Pericardium fibroblast (primary cell): ENCODE data around the gene MED12L. TPM values are rescaled to one million over a fixed set of nuclear protein-coding genes. Genes with fewer than 3 reads are reported as not detected.

ENCODE experiments used
- total RNA-seq: library from RNA; depleted of rRNA; stranded (reverse); fragments of >200 nt; gene quantifications from 2 replicates; pipeline ENCODE4 v1.2.3, GENCODE V29; 2015

MED12L gene, protein sequence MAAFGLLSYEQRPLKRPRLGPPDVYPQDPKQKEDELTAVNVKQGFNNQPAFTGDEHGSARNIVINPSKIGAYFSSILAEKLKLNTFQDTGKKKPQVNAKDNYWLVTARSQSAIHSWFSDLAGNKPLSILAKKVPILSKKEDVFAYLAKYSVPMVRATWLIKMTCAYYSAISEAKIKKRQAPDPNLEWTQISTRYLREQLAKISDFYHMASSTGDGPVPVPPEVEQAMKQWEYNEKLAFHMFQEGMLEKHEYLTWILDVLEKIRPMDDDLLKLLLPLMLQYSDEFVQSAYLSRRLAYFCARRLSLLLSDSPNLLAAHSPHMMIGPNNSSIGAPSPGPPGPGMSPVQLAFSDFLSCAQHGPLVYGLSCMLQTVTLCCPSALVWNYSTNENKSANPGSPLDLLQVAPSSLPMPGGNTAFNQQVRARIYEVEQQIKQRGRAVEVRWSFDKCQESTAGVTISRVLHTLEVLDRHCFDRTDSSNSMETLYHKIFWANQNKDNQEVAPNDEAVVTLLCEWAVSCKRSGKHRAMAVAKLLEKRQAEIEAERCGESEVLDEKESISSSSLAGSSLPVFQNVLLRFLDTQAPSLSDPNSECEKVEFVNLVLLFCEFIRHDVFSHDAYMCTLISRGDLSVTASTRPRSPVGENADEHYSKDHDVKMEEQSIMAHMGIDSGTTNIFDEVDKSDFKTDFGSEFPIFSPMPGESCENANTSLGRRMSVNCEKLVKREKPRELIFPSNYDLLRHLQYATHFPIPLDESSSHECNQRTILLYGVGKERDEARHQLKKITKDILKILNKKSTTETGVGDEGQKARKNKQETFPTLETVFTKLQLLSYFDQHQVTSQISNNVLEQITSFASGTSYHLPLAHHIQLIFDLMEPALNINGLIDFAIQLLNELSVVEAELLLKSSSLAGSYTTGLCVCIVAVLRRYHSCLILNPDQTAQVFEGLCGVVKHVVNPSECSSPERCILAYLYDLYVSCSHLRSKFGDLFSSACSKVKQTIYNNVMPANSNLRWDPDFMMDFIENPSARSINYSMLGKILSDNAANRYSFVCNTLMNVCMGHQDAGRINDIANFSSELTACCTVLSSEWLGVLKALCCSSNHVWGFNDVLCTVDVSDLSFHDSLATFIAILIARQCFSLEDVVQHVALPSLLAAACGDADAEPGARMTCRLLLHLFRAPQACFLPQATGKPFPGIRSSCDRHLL (N-terminal part only)
- 0.12 and 0.26 TPM in 2 replicates for total RNA-seq

DNA sequence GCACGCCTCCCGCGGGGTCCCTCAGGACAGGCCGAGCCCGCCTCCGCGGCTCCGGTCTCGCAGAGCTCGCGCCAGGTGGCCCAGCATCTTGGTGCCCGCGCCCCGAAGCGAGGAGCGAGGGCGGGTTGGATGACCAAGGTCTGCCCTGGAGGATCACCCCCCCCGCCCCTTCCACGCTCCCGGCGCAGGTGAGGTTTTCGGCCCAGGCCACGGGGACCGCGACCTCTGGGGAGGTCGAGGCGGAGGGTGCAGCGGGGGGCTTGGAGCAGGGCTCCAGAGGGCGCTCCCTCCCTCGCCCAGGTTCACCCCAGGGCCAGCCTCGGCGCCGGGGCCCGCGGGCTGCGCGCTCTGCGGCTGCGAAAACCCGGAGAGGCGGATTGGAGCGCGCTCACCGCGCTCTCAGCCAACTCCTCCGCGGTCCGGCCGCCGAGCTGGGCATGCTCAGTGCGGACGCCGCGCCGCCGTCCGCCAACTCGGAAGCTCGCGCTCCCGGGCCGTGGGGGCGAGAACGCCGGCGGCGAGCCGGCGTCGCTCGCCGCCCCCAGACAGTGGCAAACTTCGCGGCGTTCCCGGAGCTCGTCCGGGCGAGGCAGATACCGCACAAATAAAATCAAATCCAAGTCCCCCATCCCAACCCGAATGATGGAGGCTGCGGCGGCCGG, at the start of gene MED12L:
Gene MED12L (plus strand): TSS at position 438 of the 662 bp plus-strand sequence. CDS start 1,263 bp downstream, outside the sequence.

DNA sequence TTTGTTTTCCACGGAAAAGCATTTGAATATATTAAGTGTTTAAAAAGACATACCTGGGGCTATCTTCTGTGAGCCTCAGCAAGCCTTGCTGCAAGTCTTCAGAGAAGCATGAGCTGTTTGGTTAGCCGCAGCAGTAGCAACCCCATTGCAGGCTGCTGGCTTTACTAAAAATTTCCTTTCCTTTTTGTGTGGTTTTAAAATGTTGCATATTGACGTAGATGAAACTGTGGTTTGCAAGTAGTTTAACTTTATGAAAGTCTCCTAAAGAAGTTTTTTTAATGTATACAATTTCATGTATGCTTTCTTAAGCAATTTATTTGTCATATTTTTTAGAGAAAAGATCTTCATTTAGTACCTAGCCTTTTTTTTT, 117.6 kb downstream of the MED12L start, which contains the start of gene GPR171:
Gene GPR171 (minus strand): TSS at position 166 of the 370 bp plus-strand sequence. CDS start 3,830 bp downstream, outside the sequence.

DNA sequence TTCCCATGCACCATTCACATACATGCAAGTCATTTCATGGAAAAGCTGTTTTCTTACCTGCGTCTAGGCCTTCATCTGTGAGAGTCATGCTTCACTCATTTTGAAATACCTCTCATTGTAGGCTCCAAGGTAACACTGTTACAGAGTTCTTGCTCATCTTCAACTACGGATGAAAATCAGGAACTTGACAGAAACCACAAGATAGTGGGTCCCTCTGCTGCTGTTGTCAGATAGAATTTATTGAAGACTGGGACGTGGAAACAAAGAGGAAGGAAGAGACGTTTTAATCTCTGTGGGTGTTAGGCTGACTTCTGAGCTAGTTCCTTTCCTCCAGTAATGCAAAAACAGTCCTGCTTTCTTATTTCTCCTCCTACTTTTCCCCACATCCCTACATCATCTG, 192.8 kb downstream of the MED12L start, which contains the start of gene P2RY14:
Gene P2RY14 (minus strand): TSS at position 313 of the 400 bp plus-strand sequence. CDS start 64,226 bp downstream, outside the sequence.

DNA sequence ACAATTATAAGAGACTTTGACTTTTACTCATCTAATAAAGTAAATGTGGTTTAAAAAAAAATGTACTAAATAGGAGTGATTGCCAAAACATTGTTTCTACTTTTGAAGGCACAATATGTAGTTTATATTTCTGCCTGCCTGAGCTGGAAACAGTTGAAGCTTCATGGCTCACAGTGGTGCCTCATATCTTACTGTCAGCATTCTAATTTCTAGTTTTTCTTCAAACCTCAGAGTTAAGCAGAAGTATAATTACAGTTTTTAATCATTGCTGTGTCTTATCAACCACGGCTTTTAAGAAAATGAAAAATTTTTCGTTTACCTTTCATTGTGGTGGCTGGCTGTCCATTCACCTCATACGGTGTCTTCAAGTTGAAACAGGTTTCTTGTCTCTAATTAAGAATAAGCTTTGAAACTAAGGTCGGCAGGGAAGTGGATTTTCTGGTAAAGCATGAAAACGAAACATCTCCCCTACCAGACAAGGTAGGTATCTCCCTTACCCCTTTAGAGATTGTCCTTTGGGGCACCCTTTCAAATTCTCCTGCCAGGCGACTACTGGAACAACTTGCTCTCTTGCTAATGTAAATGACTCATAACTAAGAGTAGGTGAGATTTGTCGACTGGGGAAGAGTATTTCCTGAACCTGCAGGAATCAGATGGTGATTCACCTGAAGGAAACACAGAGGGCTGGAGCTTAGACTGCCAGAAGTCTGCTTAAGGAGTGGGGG, 231.0 kb downstream of the MED12L start, which contains the start of gene GPR87:
Gene GPR87 (minus strand): TSS at position 554 of the 725 bp plus-strand sequence. CDS start 16,720 bp downstream, outside the sequence.

DNA sequence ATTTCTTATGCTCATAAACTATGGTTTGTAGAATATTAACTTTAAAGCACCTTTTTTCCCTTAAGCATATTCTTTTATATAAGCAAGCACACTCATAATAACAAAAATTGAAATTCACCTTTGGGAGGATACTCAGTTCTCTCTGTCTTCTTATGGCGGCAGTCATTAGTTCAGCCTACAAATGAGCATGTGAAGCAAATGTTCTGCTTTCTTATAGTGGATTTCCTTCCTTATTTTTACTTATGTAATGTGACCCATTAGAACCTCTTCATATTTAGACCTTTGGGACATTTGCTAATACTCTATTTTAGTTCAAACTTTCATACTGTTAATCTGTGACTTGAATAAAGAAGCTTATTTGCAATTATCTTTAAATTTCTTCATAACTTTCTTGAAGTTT, 243.9 kb downstream of the MED12L start, which contains the start of gene P2RY13:
Gene P2RY13 (minus strand): TSS at position 187 of the 400 bp plus-strand sequence. CDS start 21 bp downstream, at position 166.

DNA sequence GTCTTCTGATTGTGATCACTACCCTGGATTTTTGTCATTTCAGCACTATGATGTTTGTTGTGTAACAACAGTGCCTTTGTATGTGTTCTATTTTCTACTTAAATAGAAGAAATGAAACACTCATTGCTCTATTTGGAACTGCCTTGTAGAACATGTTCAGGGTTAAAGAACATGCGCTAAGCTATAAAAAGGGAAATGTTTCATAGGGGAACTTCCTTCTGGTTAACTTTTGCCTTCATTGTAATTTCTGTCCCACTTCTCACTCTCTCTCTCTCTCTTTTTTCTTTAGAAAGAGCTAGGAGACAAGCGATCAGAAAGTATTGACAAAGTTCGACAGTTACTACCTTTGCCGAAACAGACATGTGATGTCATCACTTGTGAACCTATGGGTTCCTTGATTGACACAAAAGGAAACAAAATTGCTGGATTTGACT, 299.3 kb downstream of the MED12L start, which contains the start of gene P2RY12:
Gene P2RY12 (minus strand): TSS at position 13 of the 434 bp plus-strand sequence. CDS start 45,908 bp downstream, outside the sequence.

DNA sequence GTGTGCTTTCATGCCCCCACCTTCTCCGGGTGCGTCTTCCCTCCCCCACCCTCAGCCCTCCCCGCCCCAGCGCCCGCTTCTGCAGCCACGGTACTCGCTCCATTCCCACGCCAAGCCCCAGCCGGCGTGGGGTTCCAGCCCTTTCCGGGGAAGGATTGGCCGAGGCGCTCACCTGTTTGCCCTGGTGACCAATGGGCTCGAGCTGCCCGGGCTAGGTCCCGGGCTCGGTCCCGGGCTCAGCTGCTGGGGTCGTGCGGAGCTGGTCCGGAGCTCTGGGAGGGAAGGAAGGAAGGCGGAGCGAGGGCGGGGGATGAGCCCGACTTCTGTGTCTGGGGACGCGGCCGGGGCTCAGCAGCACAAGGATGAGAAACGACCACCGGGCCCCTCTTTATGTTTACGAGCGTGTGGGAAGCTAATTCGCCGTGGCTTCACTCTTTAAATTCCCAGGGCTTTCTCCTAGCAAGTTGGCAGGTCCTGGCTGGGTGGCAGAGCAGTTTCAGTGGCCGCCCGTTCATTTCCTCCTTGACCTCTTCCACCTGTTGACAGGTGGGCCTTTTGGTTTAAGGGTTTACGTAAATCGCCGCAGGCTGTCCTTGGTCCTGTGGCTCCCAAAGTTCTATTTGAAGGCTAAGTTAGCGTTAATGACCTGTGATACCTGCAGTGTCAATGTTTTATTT, 375.4 kb downstream of the MED12L start, which contains the start of gene IGSF10:
Gene IGSF10 (minus strand): TSS at position 288 of the 677 bp plus-strand sequence. CDS start 2,352 bp downstream, outside the sequence.

Other genes starting within 250 kb of the MED12L start
- not detected in 2 replicates for gene MINDY4B, start 180.2 kb upstream of the MED12L start, total RNA-seq
- gene CLRN1, start 112.9 kb upstream of the MED12L start, total RNA-seq, result not detected in 2 replicates
- gene GPR171, start 117.6 kb downstream of the MED12L start, total RNA-seq, result not detected in 2 replicates
- not detected in 2 replicates for gene P2RY14, start 192.9 kb downstream of the MED12L start, total RNA-seq
- not detected in 2 replicates for gene GPR87, start 231.2 kb downstream of the MED12L start, total RNA-seq
- gene P2RY13, start 243.9 kb downstream of the MED12L start, total RNA-seq, result not detected in 2 replicates